Cerebellar cortex (tissue), 1 donor: ENCODE results near the gene GCNT1.

ENCODE experiments used
- DNase-seq: peaks from one replicate; pipeline ENCODE4 v3.0.0-alpha.2; 2015; ENCODE audit warnings: low spot score

GCNT1 gene

DNA sequence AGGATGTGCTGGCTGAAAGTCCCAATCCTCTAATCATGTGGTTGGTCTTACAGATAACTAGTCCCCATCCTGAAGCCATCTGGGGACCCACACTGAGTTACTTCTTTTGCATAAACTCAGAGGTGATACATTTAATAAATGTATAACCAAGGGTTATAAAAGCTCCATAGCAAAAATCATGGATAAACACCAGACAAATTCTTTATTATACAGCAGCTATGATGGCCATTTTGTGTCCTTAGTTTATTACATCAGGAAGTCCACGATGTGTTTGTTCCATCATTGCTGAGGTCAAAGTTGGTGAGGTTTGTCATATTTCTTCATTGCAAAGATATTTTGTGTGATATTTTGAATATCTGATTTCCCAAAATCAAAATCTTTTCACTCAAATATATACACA is 80.2 kb downstream of the GCNT1 start:
- no peak for DNase-seq

- DNase-seq, result no peak
These were observed 83.4 kb downstream of the GCNT1 start for GRCh38 chr9:76542360-76542759.

GRCh38 chr9:76545191-76545590 is 86.2 kb downstream of the GCNT1 start:
- no peak for DNase-seq

- no peak for DNase-seq
These were observed 93.2 kb downstream of the GCNT1 start for GRCh38 chr9:76552181-76552580.

GRCh38 chr9:76552751-76553455 is 93.9 kb downstream of the GCNT1 start:
- no peak for DNase-seq

- no peak for DNase-seq
These were observed 94.7 kb downstream of the GCNT1 start for GRCh38 chr9:76553680-76554079.
